ENCODE results near the gene EFL1.

DNA sequence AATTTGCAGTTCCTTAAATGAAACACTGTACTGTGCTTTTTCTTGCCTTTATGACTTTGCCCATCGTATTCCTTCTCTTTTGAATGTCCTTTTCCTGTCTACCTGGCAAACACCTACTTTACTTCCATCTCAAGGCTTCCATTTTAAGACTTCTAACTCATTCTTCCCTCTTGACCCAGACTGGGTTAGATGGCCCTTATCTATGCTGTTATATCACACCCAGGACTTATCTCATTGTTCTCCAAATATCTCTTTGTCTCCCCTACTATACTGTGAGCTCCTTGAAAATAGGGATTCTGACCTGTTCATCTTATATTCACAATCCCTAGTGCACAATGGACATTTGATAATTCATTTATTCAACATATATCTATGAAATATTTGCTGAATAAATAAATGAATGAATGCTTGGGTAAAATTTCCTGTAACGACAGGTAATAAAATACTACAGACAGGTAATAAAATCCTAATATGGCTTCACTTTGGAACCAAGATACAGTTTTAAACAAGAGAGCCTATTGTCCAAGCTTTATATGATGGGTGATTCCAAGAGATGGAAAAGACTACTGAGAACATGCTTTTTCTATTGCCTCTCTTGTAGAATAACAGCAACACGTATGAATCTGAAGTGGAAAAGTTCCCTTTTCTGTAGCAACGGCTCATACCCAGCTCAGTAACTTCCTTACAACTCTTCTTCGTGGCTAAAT is 22.7 kb downstream of the EFL1 start:
- TF ChIP-seq, protein P1, sequence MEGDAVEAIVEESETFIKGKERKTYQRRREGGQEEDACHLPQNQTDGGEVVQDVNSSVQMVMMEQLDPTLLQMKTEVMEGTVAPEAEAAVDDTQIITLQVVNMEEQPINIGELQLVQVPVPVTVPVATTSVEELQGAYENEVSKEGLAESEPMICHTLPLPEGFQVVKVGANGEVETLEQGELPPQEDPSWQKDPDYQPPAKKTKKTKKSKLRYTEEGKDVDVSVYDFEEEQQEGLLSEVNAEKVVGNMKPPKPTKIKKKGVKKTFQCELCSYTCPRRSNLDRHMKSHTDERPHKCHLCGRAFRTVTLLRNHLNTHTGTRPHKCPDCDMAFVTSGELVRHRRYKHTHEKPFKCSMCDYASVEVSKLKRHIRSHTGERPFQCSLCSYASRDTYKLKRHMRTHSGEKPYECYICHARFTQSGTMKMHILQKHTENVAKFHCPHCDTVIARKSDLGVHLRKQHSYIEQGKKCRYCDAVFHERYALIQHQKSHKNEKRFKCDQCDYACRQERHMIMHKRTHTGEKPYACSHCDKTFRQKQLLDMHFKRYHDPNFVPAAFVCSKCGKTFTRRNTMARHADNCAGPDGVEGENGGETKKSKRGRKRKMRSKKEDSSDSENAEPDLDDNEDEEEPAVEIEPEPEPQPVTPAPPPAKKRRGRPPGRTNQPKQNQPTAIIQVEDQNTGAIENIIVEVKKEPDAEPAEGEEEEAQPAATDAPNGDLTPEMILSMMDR (IDR thresholded peaks at IDR 0.05): no peak
- TF ChIP-seq ZFX (IDR thresholded peaks at IDR 0.05; ENCODE audit: borderline replicate concordance): no peak
